SK-N-MC (cell line): ENCODE data around the gene CEP120.

Experiments
- DNase-seq: peaks from one replicate; pipeline ENCODE4 v3.0.0-alpha.2; 2011; ENCODE audit warnings: low read depth, low spot score
- H3K27ac ChIP-seq: fragments of 200-600 bp; sonication (generic); 2 replicates; pipeline ENCODE4 v1.5.1; 2016; ENCODE audit warnings: mixed run types
- H3K36me3 ChIP-seq: fragments of 200-600 bp; sonication (generic); 2 replicates; pipeline ENCODE4 v1.6.1; 2017; ENCODE audit warnings: antibody characterized with exemption, low read length, mixed read lengths; ENCODE audit not compliant: insufficient read depth
- H3K4me3 ChIP-seq: fragments of 200-600 bp; sonication (generic); 2 replicates; pipeline ENCODE4 v1.5.1; 2016
- H3K9ac ChIP-seq: fragments of 200-600 bp; sonication (generic); 2 replicates; pipeline ENCODE4 v1.8.0; 2017; ENCODE audit warnings: mixed run types, mixed read lengths; ENCODE audit not compliant: insufficient read length
- H3K9me3 ChIP-seq: fragments of 200-600 bp; sonication (generic); 2 replicates; pipeline ENCODE4 v1.6.1; 2017; ENCODE audit warnings: low read depth, mild to moderate bottlenecking, antibody characterized with exemption, low read length, moderate library complexity, mixed read lengths
- EZH2 ChIP-seq: fragments of 200-600 bp; sonication (generic); IDR thresholded peaks from one replicate; pipeline ENCODE4 v1.6.1; 2017; ENCODE audit warnings: antibody characterized with exemption
- FOXP2 ChIP-seq: optimal IDR thresholded peaks from 2 replicates; pipeline ENCODE3; 2011; ENCODE audit warnings: mild to moderate bottlenecking, moderate library complexity; ENCODE audit not compliant: insufficient read depth; ENCODE audit errors: extremely low read length, control extremely low read depth
- POLR2AphosphoS5 ChIP-seq: IDR thresholded peaks from 2 replicates; pipeline ENCODE4 v1.6.1; 2012; ENCODE audit warnings: mild to moderate bottlenecking, low read depth, low read length, borderline replicate concordance

The CEP120 gene

GRCh38 chr5:123455095-123455494 is 31.9 kb upstream of the CEP120 start:
- no peak overlapping the region for H3K9ac ChIP-seq
- H3K9me3 ChIP-seq: no peaks in the 10 kb centered on the region
- DNase-seq: no peak
- TF ChIP-seq EZH2 (no peak), FOXP2 (no peak), POLR2AphosphoS5 (no peak)
- H3K27ac ChIP-seq: peak overlapping the region; percentile 59; the same call in 1 of the 2 replicates
- no peaks in the 10 kb centered on the region for H3K36me3 ChIP-seq
- H3K4me3 ChIP-seq: peak overlapping the region; percentile 28

DNA sequence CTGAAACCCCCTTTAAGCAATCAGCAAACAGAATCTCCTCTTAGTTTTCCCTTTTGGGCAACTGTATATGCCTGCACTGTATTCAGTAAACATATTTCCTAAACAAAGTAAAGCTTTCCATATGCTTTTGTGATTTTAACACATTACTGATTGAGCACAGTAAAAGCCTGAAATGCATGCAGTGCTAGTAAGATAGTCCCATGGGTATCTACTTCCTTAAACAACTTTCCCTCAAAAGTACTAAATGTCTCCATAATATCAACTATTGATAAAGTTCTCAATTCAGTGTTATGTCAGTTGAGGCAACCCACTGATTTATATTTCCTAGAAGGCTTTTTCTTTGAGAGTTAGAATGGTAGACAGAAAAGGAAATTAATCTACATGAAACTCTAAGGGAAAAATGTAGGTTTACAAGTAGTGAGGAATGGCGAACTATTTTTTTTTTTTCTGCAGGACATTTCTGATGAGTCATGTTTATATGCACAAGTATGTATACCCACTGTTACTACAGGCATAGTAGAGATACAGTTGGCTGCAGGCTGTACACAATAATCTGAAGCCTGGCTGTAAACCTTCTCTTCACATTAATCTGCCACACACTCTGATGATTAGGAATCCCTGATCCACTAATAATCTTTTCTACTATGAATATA is 31.2 kb upstream of the CEP120 start:
- no peak for TF ChIP-seq EZH2
- no peak for TF ChIP-seq POLR2AphosphoS5
- TF ChIP-seq FOXP2: no peak
- no peak for DNase-seq
- Histone ChIP-seq H3K9ac (no peak overlapping the region), H3K36me3 (no peaks in the 10 kb centered on the region), H3K4me3 (peak overlapping the region; percentile 28), H3K27ac (peak overlapping the region; percentile 59), H3K9me3 (no peaks in the 10 kb centered on the region)

DNA sequence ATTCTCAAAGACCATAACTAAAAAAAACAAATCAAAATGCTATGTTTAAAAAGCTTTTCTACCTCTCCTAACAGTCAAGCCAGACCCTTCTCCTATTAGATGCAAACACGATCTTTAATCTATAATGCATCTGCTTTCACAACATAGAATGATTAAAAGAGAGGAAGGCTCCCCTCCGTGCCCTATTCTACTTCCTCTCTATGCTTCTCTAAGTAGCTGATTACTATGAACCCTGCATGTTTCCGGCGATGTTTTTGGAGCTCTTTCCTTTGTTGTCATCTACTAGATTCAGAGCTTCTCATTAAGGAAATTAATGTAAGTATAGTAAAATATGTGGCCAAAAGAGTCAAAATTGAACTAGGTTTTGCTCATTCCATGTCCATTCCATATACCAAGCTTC is 29.2 kb upstream of the CEP120 start:
- no peaks in the 10 kb centered on the region for H3K36me3 ChIP-seq
- no peaks in the 10 kb centered on the region for H3K9me3 ChIP-seq
- H3K9ac ChIP-seq: peak overlapping the region; percentile 28
- H3K4me3 ChIP-seq: peak overlapping the region; percentile 56
- no peak for TF ChIP-seq EZH2
- no peak for TF ChIP-seq FOXP2
- no peak for TF ChIP-seq POLR2AphosphoS5
- peak; percentile 60 for DNase-seq
- peak overlapping the region; percentile 73; the same call in 1 of the 2 replicates for H3K27ac ChIP-seq

GRCh38 chr5:123451047-123451446 is 27.8 kb upstream of the CEP120 start:
- H3K4me3 ChIP-seq: peak overlapping the region; percentile 31
- no peak for DNase-seq
- no peaks in the 10 kb centered on the region for H3K9me3 ChIP-seq
- no peaks in the 10 kb centered on the region for H3K36me3 ChIP-seq
- no peak for TF ChIP-seq EZH2
- TF ChIP-seq POLR2AphosphoS5: no peak
- no peak for TF ChIP-seq FOXP2
- peak overlapping the region; percentile 20; the same call in 1 of the 2 replicates for H3K27ac ChIP-seq
- no peak overlapping the region for H3K9ac ChIP-seq

- H3K9ac ChIP-seq: no peak overlapping the region
- H3K9me3 ChIP-seq: no peaks in the 10 kb centered on the region
- TF ChIP-seq FOXP2 (no peak), EZH2 (no peak)
- no peaks in the 10 kb centered on the region for H3K36me3 ChIP-seq
- peak overlapping the region; percentile 31 for H3K4me3 ChIP-seq
- DNase-seq: no peak
- peak overlapping the region; percentile 20; the same call in 1 of the 2 replicates for H3K27ac ChIP-seq
Observed at GRCh38 chr5:123450640-123451039, 27.4 kb upstream of the CEP120 start.

DNA sequence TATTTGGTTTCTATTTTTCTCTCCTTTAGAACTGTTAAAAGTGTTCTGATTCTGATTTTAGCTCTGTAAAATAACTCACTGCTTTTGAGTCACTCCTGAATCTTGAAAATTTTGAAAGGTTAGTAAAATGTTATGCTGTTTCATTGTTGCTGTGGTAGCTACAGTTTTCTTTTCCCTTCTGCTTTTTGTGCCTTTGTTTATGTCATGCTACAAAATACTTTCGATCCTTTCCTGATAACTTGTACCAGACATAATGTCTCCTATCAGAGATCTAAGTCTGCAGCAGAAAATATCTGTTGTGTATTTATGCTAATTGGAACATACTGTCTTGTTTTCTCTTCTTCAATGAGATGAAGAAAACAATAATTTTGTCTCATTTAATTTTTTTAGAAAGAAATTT is 26.9 kb upstream of the CEP120 start:
- no peak for DNase-seq
- Histone ChIP-seq H3K9ac (peak overlapping the region; percentile 37), H3K36me3 (no peaks in the 10 kb centered on the region), H3K27ac (0 out of 2 replicates have a peak overlapping the region, but pooled peaks have one; percentile 20), H3K4me3 (peak overlapping the region; percentile 31), H3K9me3 (no peaks in the 10 kb centered on the region)
- TF ChIP-seq FOXP2 (no peak), EZH2 (no peak), POLR2AphosphoS5 (no peak)

DNA sequence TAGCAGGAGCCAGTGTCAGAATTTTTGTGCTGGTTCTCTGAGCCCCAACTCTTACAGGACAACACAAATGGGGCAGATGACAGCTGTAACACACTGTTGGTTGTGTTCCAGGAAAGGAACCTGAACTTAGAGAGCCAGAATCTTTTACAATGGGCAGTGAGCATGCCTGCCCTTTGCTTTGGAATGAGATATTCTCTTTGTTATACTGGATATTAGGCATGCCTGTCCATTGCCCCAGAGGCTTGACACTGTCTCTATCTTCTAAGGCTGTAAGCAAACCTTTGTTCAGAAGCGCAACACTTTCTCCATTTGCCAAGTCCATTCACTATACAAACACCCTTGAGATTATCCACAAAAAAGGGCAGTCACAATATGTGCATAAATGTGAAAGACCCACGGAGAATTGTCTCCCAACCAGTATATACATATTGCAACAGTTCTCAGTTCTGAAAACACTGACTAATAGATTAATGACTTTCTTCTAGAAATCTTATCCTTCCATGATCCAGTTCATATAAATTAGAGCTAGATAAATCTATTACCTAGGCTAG is 26.3 kb upstream of the CEP120 start:
- no peak for DNase-seq
- no peaks in the 10 kb centered on the region for H3K36me3 ChIP-seq
- no peak for TF ChIP-seq EZH2
- no peak for TF ChIP-seq POLR2AphosphoS5
- TF ChIP-seq FOXP2: no peak
- no peak overlapping the region for H3K9ac ChIP-seq
- no peak overlapping the region for H3K4me3 ChIP-seq
- no peaks in the 10 kb centered on the region for H3K9me3 ChIP-seq
- H3K27ac ChIP-seq: no peak overlapping the region

DNA sequence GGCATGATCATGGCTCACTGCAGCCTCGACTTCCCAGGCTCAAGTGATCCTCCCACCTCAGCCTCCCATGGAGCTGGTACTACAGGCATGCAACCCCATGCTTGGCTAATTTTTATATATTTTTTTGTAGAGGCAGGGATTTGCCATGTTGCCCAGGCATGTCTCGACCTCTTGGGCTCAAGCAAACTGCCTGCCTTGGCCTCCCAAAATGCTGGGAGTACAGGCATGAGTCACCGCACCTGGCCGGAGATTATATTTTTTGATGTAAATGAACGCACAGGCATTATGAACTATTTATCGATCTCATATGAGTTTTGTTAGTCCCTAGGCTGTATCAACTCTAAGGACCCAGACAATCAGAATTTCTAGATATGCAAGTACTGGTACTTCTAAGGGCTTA is 25.5 kb upstream of the CEP120 start:
- no peak for DNase-seq
- no peak for TF ChIP-seq POLR2AphosphoS5
- TF ChIP-seq FOXP2: no peak
- no peak for TF ChIP-seq EZH2
- Histone ChIP-seq H3K9me3 (no peaks in the 10 kb centered on the region), H3K4me3 (no peak overlapping the region), H3K36me3 (no peaks in the 10 kb centered on the region), H3K27ac (no peak overlapping the region), H3K9ac (no peak overlapping the region)
